ENCODE results near the gene TRPM2.

DNA sequence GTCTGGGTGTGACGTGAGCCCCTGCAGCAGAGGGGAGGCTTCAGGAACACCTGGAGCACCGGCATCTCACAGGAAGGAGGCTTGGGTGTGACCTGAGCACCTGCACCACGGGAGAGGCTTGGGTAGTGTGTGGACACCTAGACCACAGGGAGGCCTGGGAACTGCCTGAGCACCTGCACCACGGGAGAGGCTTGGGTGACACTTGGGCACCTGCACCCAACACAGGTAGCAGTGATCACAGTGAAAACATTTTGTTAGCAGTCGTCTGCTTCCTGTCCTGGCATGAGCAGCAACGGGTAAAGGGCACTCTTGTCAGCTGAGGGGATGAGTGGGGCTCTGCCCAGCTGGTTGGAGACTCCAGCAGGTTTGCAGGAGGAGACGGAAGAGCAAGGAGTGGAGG, 124.3 kb downstream of the TRPM2 start:
- TF ChIP-seq, protein P1, sequence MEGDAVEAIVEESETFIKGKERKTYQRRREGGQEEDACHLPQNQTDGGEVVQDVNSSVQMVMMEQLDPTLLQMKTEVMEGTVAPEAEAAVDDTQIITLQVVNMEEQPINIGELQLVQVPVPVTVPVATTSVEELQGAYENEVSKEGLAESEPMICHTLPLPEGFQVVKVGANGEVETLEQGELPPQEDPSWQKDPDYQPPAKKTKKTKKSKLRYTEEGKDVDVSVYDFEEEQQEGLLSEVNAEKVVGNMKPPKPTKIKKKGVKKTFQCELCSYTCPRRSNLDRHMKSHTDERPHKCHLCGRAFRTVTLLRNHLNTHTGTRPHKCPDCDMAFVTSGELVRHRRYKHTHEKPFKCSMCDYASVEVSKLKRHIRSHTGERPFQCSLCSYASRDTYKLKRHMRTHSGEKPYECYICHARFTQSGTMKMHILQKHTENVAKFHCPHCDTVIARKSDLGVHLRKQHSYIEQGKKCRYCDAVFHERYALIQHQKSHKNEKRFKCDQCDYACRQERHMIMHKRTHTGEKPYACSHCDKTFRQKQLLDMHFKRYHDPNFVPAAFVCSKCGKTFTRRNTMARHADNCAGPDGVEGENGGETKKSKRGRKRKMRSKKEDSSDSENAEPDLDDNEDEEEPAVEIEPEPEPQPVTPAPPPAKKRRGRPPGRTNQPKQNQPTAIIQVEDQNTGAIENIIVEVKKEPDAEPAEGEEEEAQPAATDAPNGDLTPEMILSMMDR (IDR thresholded peaks at IDR 0.05) = no peak
- TF ChIP-seq ZFX (IDR thresholded peaks at IDR 0.05; ENCODE audit: borderline replicate concordance) = no peak
